Measurements from ENCODE around the gene RHOB.

DNA sequence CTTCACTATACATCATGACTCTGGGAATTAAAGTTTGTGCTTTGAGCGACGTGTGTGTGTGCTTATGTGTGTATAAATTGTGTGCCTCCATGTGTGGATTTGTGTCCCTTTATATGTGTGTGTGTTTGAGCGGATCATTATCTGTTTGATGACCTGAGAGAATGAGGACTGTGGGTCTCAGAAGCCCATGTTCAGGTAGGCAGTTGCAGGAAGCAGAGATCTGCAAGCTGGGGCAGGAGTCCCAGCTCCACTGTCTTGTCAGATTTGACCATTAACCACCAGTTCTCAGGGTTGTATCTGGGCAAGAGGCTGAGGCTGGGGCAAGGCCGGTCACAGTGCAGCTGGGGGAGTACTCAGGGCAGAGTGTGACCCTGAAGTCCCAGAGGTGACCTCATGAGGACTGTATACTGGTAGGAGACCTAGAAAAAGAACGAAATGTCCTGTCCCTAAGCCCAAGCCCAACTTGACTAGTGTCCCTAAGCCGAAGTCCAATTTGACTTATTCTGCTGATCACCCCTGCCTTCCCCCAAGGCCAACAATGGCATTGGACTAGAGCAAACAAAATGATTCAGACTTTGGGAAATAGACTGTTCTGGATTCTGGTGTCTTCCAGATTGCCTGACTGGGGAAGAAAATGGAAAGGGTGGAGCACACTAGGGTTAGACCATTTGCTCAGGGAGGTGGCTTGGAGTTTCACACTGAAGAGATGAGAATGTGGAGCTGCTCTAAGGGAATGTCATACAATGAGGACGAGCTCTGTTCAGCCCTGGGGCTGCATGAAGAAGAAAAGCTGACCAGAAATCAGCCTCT lies 28.1 kb downstream of the RHOB start:
- TF ChIP-seq, protein P1, sequence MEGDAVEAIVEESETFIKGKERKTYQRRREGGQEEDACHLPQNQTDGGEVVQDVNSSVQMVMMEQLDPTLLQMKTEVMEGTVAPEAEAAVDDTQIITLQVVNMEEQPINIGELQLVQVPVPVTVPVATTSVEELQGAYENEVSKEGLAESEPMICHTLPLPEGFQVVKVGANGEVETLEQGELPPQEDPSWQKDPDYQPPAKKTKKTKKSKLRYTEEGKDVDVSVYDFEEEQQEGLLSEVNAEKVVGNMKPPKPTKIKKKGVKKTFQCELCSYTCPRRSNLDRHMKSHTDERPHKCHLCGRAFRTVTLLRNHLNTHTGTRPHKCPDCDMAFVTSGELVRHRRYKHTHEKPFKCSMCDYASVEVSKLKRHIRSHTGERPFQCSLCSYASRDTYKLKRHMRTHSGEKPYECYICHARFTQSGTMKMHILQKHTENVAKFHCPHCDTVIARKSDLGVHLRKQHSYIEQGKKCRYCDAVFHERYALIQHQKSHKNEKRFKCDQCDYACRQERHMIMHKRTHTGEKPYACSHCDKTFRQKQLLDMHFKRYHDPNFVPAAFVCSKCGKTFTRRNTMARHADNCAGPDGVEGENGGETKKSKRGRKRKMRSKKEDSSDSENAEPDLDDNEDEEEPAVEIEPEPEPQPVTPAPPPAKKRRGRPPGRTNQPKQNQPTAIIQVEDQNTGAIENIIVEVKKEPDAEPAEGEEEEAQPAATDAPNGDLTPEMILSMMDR (IDR thresholded peaks at IDR 0.05): no peak
- no peak for TF ChIP-seq EZH2 (IDR thresholded peaks at IDR 0.05; ENCODE audit: borderline replicate concordance, insufficient read depth, low read depth, low read length, poor library complexity, severe bottlenecking)
